ENCODE results near the gene BCORL1. TPM values are rescaled to one million over a fixed set of nuclear protein-coding genes. Genes with fewer than 3 reads are reported as not detected.

The BCORL1 gene
- total RNA-seq, 1 donor from 2014 or later: 10.3 TPM

DNA sequence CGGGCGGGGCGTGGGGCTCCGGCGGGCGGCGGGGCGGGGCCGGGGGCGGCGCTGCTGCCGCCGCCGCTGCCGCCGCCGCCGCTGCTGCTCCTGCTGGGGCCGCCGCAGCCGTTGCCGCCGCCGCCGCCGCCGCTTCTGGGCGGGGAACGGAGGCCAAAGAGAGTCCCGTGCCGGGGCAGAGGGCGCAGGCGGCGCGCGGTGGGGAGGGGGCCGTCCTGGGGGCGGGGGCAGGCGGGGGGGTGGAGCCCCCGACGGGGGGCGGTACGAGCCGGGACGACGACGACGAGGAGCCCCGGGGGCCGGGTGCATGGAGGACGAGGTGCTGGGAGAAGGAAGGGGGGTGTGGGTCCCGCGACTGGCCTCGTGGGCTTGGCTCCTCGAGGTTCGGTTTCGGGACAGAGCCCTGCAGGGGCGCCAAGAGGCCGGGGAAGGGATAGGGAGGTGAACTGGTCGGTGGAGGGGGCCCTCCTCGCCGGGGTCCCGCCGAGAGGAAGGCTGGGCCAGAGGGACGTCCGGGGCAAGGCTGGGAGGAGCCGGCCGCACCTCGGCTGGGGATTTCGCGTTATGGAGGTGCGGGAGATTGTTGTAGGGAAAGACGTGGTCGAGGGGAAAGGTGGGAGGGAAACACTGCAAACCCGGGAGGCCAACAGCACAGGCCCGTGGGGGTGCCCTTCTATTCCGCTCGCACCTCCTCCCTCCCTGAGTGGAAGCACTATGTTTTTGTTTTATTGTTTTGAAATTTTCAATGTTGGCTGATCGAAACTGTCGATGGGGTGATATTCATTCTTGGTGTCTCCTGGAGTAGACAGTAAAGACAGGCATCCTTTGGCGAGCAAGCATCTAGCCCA, 1.9 kb downstream of the BCORL1 start:
- Histone ChIP-seq H3K4me1 (peaks cover 0 to 2% of the 10 kb centered on the region in 2 donors), H3K27ac (peak overlapping the region; percentile 25 to 56), H3K36me3 (no peaks in the 10 kb centered on the region), H3K9me3 (no peaks in the 10 kb centered on the region), H3K4me3 (no peak overlapping the region), H3K27me3 (no peaks in the 10 kb centered on the region)
- peak in 1 of 2 donors; percentile 68 for DNase-seq (ENCODE audit: low spot score in 2 of 2)
- no peak for TF ChIP-seq CTCF (IDR thresholded peaks at IDR 0.05)
- intact Hi-C loops (cut with DNase I): loop anchor here (5.0 kb wide), 1 partner anchor 142 kb away; the partner anchor contains the start of gene ZDHHC9

- intact Hi-C loops (cut with DNase I): no loop called here
- Histone ChIP-seq H3K4me3 (no peak overlapping the region), H3K27me3 (no peaks in the 10 kb centered on the region), H3K4me1 (peaks cover 0 to 2% of the 10 kb centered on the region in 2 donors), H3K9me3 (no peaks in the 10 kb centered on the region), H3K36me3 (no peaks in the 10 kb centered on the region), H3K27ac (peak overlapping the region; percentile 4 to 25)
- no peak for DNase-seq (ENCODE audit: low spot score in 2 of 2)
- no peak for TF ChIP-seq CTCF (IDR thresholded peaks at IDR 0.05)
Measured at GRCh38 chrX:129987871-129988270, 5.4 kb downstream of the BCORL1 start.

GRCh38 chrX:129992181-129992580, 9.7 kb downstream of the BCORL1 start:
- intact Hi-C loops (cut with DNase I): no loop called here
- Histone ChIP-seq H3K4me1 (peaks cover 0 to 2% of the 10 kb centered on the region in 2 donors), H3K36me3 (no peaks in the 10 kb centered on the region), H3K27ac (no peak overlapping the region), H3K9me3 (no peaks in the 10 kb centered on the region), H3K4me3 (no peak overlapping the region), H3K27me3 (no peaks in the 10 kb centered on the region)
- no peak for DNase-seq (ENCODE audit: low spot score in 2 of 2)
- no peak for TF ChIP-seq CTCF (IDR thresholded peaks at IDR 0.05)

- no peaks in the 10 kb centered on the region for H3K36me3 ChIP-seq
- H3K4me1 ChIP-seq: no peaks in the 10 kb centered on the region
- H3K27ac ChIP-seq: no peak overlapping the region
- no peaks in the 10 kb centered on the region for H3K9me3 ChIP-seq
- H3K4me3 ChIP-seq: no peak overlapping the region
- DNase-seq (ENCODE audit: low spot score in 2 of 2): peak in 1 of 2 donors; percentile 68
- H3K27me3 ChIP-seq: no peaks in the 10 kb centered on the region
- no peak for TF ChIP-seq CTCF (IDR thresholded peaks at IDR 0.05)
- intact Hi-C loops (cut with DNase I): no loop called here
Measured at GRCh38 chrX:129996120-129996519, 13.7 kb downstream of the BCORL1 start.

DNA sequence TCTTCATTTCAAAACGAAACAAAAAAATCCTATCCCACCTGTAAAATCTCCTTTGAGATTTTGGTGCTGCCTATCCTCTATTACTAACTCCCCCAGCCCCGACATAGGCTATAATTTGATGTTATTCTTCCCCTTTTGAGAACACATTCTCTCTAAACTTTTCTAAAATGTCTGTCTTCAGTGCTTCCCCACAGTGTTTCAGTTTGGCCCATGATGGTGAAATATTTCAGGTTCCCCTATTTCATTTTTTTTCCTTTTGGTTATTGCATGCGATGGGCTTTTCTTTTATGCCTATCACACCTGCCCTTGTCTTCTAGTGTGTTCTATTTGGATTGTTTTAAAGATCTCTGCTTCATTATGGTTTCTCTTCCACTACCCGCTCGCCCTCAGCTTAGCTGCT, 14.7 kb downstream of the BCORL1 start:
- H3K27me3 ChIP-seq: no peaks in the 10 kb centered on the region
- intact Hi-C loops (cut with DNase I): no loop called here

More for the DNA sequence above, 14.7 kb downstream of the BCORL1 start:
- Histone ChIP-seq H3K9me3 (no peaks in the 10 kb centered on the region), H3K4me1 (no peaks in the 10 kb centered on the region), H3K27ac (no peak overlapping the region), H3K36me3 (no peaks in the 10 kb centered on the region), H3K4me3 (no peak overlapping the region)
- TF ChIP-seq CTCF (IDR thresholded peaks at IDR 0.05): no peak
- DNase-seq (ENCODE audit: low spot score in 2 of 2): no peak

All from ascending aorta (tissue), 2 donors.